ENCODE data around the gene HPS1.
"Not testable (repeated sequence)": the region's sequence is repeated elsewhere in the genome, so short reads cannot be mapped to it uniquely, and the experiment has no call there.

HPS1 gene

DNA sequence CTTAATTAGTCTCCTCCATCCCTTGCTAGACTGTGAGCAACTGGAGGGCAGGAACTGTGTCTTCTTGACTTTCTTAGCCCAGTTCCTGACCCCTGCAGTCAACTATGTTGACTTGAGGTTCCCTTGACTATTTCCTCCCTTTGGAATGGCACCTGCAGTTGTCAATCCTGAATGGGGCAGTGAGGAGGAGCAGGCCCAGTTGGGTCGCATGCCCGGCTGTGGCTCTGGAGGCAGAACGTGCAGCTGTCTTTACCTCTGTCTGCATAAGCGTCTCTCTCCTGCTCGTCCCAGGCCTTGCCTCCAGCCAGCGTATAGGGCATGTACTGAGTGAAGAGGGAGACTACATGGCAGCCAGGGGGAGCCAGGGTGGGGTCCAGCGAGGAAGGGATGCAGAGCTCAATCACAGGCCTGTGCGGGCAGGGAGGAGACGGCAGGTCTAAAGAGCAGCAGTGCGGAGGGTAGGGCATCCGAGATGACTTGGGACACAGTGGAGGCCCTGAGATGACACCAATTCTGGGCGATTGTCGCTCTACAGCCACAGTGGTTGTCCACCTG lies 58.6 kb downstream of the HPS1 start:
- no peak for DNase-seq

GRCh38 chr10:98384531-98385133 lies 62.1 kb downstream of the HPS1 start:
- DNase-seq, result no peak

GRCh38 chr10:98383869-98384268 lies 62.9 kb downstream of the HPS1 start:
- no peak for DNase-seq

DNA sequence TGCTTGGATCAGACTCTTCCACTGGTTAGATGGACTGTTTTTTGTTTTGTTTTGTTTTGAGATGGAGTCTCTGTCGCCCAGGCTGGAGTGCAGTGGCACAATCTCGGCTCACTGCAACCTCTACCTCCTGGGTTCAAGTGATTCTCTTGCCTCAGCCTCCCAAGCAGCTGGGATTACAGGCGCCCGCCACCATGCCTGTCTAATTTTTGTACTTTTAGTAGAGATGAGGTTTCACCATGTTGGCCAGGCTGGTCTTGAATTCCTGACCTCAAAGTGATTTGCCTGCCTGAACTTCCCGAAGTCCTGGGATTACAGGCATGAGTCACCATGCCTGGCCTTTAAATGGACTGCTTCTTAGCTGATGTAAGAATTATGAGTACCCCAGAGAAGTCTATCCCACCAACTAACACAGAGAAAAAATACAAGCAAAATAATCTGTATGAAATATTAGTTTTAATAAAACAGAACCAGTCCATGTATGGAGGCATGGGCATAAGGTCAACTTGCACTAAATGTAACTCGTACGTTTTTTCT lies 63.5 kb downstream of the HPS1 start:
- not testable (repeated sequence) for DNase-seq

- DNase-seq, result no peak
Observed at GRCh38 chr10:98382691-98383101, 64.0 kb downstream of the HPS1 start.

DNA sequence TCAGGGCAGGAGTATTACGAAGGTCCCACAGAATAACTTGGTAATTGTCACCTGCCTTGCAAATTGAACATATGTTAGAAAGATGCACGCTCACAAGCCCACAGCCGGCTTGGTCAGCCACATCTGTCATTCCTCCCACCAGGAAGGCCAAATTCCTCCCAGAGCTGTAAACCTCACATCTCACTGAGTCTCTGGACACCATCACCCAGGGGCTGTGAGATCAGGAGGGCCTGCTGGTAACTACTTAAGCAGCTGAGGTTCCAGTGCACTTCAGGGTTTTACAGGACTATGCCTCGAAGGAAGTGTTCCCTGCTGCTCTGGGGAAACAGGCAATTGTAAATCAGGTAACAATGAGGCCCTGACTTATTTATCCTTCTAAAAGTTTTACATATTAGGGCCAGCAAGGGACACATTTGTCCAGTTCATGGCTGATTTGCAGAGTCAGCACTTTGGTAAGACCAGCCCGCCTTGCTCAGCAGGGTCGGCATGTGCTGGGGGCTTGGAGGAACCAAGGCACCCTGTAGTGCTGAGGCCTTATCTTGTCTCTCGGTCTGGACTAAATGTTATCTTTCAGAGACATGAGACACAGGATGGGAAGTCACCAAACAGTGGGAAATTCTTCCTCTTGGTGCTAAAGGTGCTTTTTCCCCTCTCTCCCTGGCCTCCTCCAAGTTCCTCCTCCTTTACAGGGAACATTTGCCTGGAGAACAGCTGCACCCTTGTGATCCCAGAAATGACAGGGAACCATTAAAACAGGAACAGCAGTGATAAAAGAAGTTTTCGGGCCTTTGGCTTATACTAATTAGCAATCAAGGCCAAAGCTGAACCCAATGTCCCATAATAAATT lies 66.0 kb downstream of the HPS1 start:
- DNase-seq, result no peak

- DNase-seq, result no peak
Observed at GRCh38 chr10:98378722-98379121, 68.0 kb downstream of the HPS1 start.

DNA sequence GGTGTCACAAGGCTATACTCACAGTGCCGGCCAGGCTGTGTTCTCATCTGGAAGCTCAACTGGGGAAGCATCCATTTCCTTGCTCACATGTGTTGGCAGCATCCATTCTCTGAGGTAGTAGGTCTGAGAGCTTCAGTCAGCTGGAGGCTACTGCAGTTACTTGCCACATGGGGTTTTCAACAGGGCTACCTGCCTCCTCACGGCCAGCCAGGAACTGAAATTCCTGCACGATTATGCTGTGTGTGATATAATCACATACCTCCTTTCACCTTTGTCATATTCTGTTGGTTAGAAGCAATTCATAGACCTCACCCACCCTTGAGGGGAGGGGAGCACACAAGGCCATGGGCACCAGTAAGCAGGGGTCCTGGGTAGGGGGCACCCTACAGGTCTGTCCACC lies 69.2 kb downstream of the HPS1 start:
- DNase-seq, result no peak

- no peak for DNase-seq
Observed at GRCh38 chr10:98377001-98377400, 69.7 kb downstream of the HPS1 start.

DNA sequence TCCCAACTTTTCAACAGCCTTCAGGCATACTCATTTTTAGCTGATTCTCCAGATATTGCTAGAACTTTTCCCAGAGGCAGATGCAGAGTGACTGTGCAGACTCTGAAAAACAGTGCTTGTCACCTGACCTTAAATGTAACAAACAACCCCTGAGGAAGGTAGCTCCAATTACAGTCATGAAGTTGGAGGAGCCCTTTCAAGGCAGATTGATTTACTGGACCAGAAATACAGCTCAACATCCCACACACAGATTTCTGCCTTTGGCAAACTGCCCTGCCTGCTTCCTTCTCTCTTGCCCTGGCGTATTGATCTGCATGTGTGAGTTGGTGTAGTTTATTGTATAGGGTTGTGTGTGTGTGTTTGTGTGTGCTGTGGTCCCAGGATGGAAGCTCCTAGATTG lies 70.2 kb downstream of the HPS1 start:
- DNase-seq, result no peak

DNA sequence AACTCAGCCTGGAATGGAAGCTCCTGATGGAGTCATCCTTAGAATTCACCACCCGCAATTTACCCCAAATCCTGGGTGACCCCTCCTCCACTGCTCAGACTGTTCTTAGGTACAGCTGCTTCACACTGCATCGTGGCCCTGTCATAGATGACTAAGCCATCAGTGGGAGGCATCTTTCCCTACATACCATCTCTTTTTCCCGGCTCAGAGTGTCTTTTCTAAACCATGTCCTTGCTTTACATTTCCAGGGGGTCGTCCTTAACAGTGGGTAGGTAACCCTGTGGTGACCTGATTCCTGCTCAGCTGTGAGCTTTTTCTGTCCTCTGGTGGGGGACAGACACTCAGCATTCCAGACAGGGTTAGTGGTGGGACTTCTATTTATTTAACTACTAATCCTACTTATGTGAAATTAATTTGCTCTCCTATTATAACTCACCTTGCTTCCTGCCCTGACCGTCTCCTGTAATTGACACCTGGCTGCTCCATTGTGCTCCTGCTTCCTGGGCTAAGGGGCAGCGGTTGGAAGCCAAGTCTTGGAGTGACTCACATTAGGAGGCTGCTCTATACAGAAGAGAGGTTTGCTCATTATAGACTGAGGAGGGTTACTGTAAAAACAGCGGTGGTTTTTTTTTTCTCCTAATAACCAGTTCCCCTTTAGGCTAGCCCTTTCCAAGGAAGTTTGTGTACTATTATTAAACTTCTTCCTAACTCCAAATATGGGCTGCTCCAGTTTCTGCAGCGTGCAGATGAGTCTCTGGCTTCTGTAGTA lies 72.3 kb downstream of the HPS1 start:
- DNase-seq, result no peak

GRCh38 chr10:98373260-98374040 lies 73.3 kb downstream of the HPS1 start:
- DNase-seq, result no peak

DNA sequence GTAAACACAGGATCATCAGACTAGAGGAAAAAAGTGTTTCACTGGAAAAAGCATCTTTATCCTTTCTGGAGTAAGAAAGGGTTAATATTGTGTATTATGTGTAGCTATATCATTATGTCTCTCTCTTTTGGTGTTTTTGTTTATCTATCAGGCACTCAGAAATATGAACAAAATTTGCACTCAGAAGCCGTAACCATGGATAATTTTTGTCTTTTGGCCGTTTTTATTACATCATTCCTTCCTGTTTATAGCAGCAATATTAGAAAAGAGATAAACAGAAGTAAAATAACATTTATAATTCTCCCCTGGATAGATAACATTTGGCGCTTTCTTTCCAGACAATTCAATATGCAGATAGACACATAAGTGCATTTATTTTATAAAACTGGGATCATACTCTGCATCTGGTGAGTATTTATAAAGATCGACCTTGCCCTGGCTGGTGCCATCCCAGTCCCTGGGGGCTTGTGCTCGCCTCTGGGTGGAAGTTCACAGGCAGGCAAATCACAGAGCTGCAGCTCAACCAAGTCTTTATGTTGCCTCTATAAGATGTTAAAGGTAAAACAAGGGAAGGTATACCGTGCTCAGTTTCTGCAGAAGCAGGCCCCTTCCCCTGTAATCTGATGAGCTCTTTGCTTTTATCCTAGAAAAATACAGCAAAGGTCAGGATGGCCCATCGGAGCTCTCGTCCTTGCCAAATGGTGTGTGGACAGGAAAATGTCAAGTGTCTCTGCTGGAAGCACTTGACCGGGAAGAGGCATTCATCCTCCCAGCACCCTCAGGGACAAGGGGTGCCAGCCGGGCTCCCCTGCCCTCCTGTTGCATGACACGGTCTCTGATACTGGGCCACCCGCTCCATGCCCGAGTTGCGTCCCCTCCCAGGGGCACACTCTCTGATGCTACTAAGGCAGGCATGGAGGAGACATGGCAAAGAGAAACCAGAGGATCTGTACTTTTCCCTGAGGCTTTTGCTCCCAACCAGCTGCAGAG lies 75.6 kb downstream of the HPS1 start:
- DNase-seq, result no peak

GRCh38 chr10:98369801-98370200 lies 76.9 kb downstream of the HPS1 start:
- DNase-seq, result no peak

DNA sequence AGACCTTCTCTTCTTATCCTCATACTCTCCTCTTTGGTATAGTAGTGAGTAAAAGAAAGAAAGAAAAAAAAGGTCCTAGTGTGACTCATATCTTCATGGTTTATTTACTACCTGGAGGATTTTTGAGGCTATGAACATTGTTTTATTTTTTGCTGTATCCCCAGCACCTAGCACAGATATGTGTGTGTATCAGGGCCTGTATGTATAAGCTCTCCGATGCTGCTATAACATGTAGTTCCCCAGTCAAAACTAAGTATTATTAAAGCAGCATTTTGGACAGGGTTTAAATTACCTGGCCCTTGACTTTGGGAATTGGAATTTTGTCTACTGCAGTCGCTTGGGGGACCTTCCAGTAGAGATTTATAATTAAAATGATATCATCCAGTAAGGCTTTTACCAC lies 78.1 kb downstream of the HPS1 start:
- no peak for DNase-seq

DNA sequence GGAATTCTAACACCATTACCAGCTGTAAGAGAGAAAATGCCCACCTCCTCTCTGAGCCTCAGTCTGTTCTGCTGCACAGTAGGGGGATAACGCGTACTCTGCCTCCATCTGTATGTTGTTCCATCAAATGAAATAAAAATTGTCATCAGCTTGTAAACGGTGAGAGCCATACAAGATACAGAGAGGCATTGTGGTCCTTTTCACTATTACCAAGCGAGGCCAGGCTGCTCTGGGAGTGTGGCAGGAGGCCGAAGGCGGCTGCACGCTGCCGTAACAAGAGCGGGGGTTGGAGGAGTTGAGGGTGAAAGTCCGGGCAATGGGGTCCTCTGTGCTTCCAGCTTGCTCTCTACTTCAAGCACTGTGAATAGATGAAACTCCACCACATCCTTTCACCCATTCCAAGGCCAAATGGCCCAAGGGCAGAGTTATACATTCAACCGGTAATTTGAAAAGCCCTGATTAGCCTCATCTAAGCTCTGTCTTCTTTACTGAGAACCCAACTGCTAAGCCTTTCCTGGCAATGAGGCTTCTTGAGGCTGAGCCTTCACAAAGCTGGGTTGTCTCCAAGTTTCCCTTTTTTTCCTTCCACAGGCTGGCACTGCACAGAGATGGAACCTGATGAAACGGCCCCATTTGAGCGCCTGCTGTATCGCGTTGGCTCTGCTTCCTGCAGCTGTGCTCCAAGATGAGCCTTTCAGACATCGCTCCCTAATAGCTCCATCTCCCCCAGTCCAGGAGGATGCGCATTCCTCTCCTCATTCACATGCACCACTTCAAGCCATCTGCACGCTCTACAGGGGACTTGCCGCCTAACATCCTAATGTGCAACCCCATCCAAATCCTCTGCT lies 78.9 kb downstream of the HPS1 start:
- no peak for DNase-seq

All from DMS79 (cell line).